HepG2 (cell line): ENCODE results near the gene ASB3. TPM values are rescaled to one million over a fixed set of nuclear protein-coding genes. Genes with fewer than 3 reads are reported as not detected.

Experiments
- ATAC-seq: fragments of 200-7000 bp; cut with Tn5 transposase; 3 replicates; pipeline ENCODE4 v1.9.1; 2020; ENCODE audit warnings: mild to moderate bottlenecking, moderate library complexity
- BruUV-seq: library from RNA; stranded (reverse); fragments of 400-500 nt; replicated peaks from 2 replicates; lab custom pipeline; 2021; lab: Mats Ljungman, UMichigan
- CTCF ChIA-PET: fragments of 300-600 bp; formaldehyde crosslinking; extraction: SDS; loops from one replicate; lab custom pipeline; 2021; ENCODE audit warnings: low total read pairs, inconsistent platforms, low intra/inter-chr PET ratio; lab: Yijun Ruan, JAX
- POLR2A ChIA-PET: fragments of 350-600 bp; sonication (Branson Sonifier 250); formaldehyde crosslinking; loops from one replicate; lab custom pipeline; 2020; ENCODE audit warnings: antibody characterized with exemption, inconsistent platforms; lab: Yijun Ruan, JAX
- DNase-seq: peaks from one replicate; pipeline ENCODE4 v3.0.0-alpha.2; 2015; ENCODE audit warnings: low spot score
- FAIRE-seq: peaks from 3 replicates; lab custom pipeline; 2011; peaks lifted over from hg19 to GRCh38; lab: Jason Lieb, UNC
- H2AFZ ChIP-seq: one replicate; pipeline ENCODE4 v1.6.1; 2011; ENCODE audit warnings: low read length, inconsistent platforms
- H3K27ac ChIP-seq: fragments of 300-600 bp; 3 replicates; pipeline ENCODE4 v1.8.0; 2011; ENCODE audit warnings: mixed run types, mild to moderate bottlenecking, mixed read lengths, low read length, inconsistent platforms; ENCODE audit not compliant: insufficient read depth; ENCODE audit errors: extremely low read length
- H3K27me3 ChIP-seq, 2 experiments: fragments of 200-600 bp in 1 of 2; 2 replicates in 1 of 2; 3 replicates in 1 of 2; pipeline versions ENCODE4 v1.6.0 to v1.8.0; 2011; ENCODE audit warnings: low read length in 2 of 2, mild to moderate bottlenecking in 2 of 2, moderate library complexity in 2 of 2, inconsistent platforms in 1 of 2; ENCODE audit not compliant: insufficient read depth in 2 of 2, control insufficient read depth in 1 of 2
- H3K36me3 ChIP-seq, 2 experiments: fragments of 200-600 bp in 1 of 2; replicated peaks in 1 of 2; 2 replicates in 1 of 2; 3 replicates in 1 of 2; pipeline versions ENCODE4 v1.5.1 to v1.8.0; 2011; ENCODE audit warnings: low read length in 2 of 2, inconsistent platforms in 1 of 2; ENCODE audit not compliant: insufficient read depth in 2 of 2, control insufficient read depth in 1 of 2
- H3K4me1 ChIP-seq: 2 replicates; pipeline ENCODE4 v1.5.1; 2012; ENCODE audit warnings: low read length, inconsistent platforms; ENCODE audit not compliant: insufficient read depth
- H3K4me2 ChIP-seq: 2 replicates; pipeline ENCODE4 v1.6.0; 2011; ENCODE audit warnings: low read depth, low read length, inconsistent platforms
- H3K4me3 ChIP-seq, 3 experiments: fragments of 200-600 bp in 1 of 3; sonication (generic), shearing (Covaris generic) in 1 of 3; replicated peaks in 1 of 3; 2 replicates each; pipeline ENCODE4 v1.5.1; 2011 to 2016; ENCODE audit warnings: low read length in 3 of 3, inconsistent platforms in 2 of 3, low read depth in 2 of 3, mild to moderate bottlenecking in 2 of 3, control low read depth in 1 of 3, mixed read lengths in 1 of 3; ENCODE audit not compliant: insufficient read depth in 1 of 3
- H3K79me2 ChIP-seq: one replicate; pipeline ENCODE4 v1.6.1; 2011; ENCODE audit warnings: low read length, inconsistent platforms; ENCODE audit not compliant: insufficient read depth
- H3K9ac ChIP-seq: 2 replicates; pipeline ENCODE4 v1.6.0; 2011; ENCODE audit warnings: mild to moderate bottlenecking, low read depth, low read length, inconsistent platforms; ENCODE audit not compliant: insufficient read depth
- H3K9me3 ChIP-seq: 2 replicates; pipeline ENCODE4 v1.5.1; 2012; ENCODE audit warnings: mild to moderate bottlenecking, low read length
- H4K20me1 ChIP-seq: 2 replicates; pipeline ENCODE4 v1.6.0; 2011; ENCODE audit warnings: inconsistent platforms, mild to moderate bottlenecking, low read length, moderate library complexity; ENCODE audit not compliant: insufficient read depth
- GATAD2A ChIP-seq: IDR thresholded peaks from 2 replicates; pipeline ENCODE4 v1.6.1; 2016
- HNRNPUL1 ChIP-seq: fragments of 200-400 bp; formaldehyde crosslinking; IDR thresholded peaks from 2 replicates; pipeline ENCODE4 v1.6.1; 2017; ENCODE audit warnings: low read depth, mild to moderate bottlenecking, low read length, moderate library complexity
- NFIC ChIP-seq: IDR thresholded peaks from 2 replicates; pipeline ENCODE4 v1.6.1; 2012; ENCODE audit warnings: mild to moderate bottlenecking, low read length, inconsistent platforms
- NRL ChIP-seq: sonication (generic); formaldehyde crosslinking; IDR thresholded peaks from 2 replicates; pipeline ENCODE4 v1.5.0; 2020; ENCODE audit warnings: missing genetic modification reagents, mild to moderate bottlenecking, moderate library complexity, borderline replicate concordance
- SOX13 ChIP-seq, 3 experiments: fragments of 450-650 bp in 1 of 3; sonication (generic) in 1 of 3; formaldehyde crosslinking in 1 of 3; IDR thresholded peaks in 2 of 3; conservative IDR thresholded peaks in 1 of 3; 2 replicates each; pipeline versions ENCODE4 v1.5.0 to v1.6.1; 2016 to 2020; ENCODE audit warnings: antibody characterized with exemption in 1 of 3, mild to moderate bottlenecking in 1 of 3, missing compliant biosample characterization in 1 of 3, missing genetic modification reagents in 1 of 3, moderate library complexity in 1 of 3
- ZBTB4 ChIP-seq: sonication (generic); formaldehyde crosslinking; IDR thresholded peaks from 2 replicates; pipeline ENCODE4 v1.4.0; 2020; ENCODE audit warnings: missing genetic modification reagents, mild to moderate bottlenecking, borderline replicate concordance
- ZNF530 ChIP-seq: sonication (generic); formaldehyde crosslinking; IDR thresholded peaks from 2 replicates; pipeline ENCODE4 v1.5.0; 2020; ENCODE audit warnings: low read depth, mild to moderate bottlenecking, missing genetic modification reagents
- ZNF674 ChIP-seq: sonication (generic); formaldehyde crosslinking; IDR thresholded peaks from 2 replicates; pipeline ENCODE4 v1.5.0; 2020; ENCODE audit warnings: low read depth, mild to moderate bottlenecking, missing genetic modification reagents
- WGBS: methylation state at CpG from one replicate; pipeline ENCODE4 v1.1.6; 2017; ENCODE audit warnings: low lambda C conversion rate; 5-methylcytosine and 5-hydroxymethylcytosine counted together
- in situ Hi-C: cut with HindIII; loops from 2 replicates; pipeline ENCODE4 v1.10.0; 2017; ENCODE audit warnings: low pct_unique_long_range_greater_than_20kb; ENCODE audit not compliant: extremely low pct_ligation_motif_present
- intact Hi-C: fragments of 100-400 bp; cut with micrococcal nuclease; formaldehyde crosslinking; loops from one replicate; pipeline ENCODE4 v1.10.0; 2022; ENCODE audit not compliant: unreplicated experiment
- polyA plus RNA-seq, 8 experiments: library from polyadenylated mRNA; depleted of rRNA in 3 of 8; stranded (reverse) in 7 of 8; unstranded in 1 of 8; fragments of >200 nt; fragmentation: Illumina TruSeq in 4 of 8; extraction: Trizol in 4 of 8; gene quantifications; 2 replicates each; pipeline versions ENCODE4 v1.2.1 to v1.2.3, GENCODE V29; 2011 to 2016; ENCODE audit warnings: low read depth in 4 of 8, missing spikeins in 1 of 8, mixed read lengths in 1 of 8; ENCODE audit not compliant: insufficient read depth in 1 of 8
- total RNA-seq, 5 experiments: library from RNA; depleted of rRNA; stranded (reverse); fragments of >200 nt; fragmentation: Illumina TruSeq; extraction: Trizol; gene quantifications; 2 replicates each; pipeline ENCODE4 v1.2.3, GENCODE V29; 2016; ENCODE audit warnings: low read depth in 1 of 5

The ASB3 gene
- total and polyA plus RNA-seq, 2 of the 13 experiments (the other 11 are each of a cell fraction or from before 2014, with no cell fraction given): 40.1 to 41.8 TPM

GRCh38 chr2:53756644-53757043, 30.1 kb downstream of the ASB3 start:
- TF ChIP-seq ZBTB4 (no peak), HNRNPUL1 (no peak), SOX13 (IDR thresholded peaks at IDR 0.05) (no peak), SOX13 (CRISPR knock-in tag; conservative IDR thresholded peaks at IDR 0.05 in 1 of 2, IDR thresholded peaks at IDR 0.05 in 1 of 2) (no peak), NFIC (no peak), ZNF674 (CRISPR knock-in tag) (no peak), NRL (CRISPR knock-in tag) (no peak), GATAD2A (CRISPR knock-in tag) (no peak), ZNF530 (CRISPR knock-in tag) (no peak)
- TF ChIP-seq, all 625 proteins: peak for 0
- H3K4me2 ChIP-seq: no peak overlapping the region
- in situ Hi-C loops (no loop called here), intact Hi-C loops (no loop called here)
- DNase-seq (no peak), FAIRE-seq (no peak), ATAC-seq (no peak)
- ChIA-PET POLR2A (no interaction called here), CTCF (no interaction called here)
- H3K9me3 ChIP-seq: no peaks in the 10 kb centered on the region
- BruUV-seq: no TSS peak
- no peaks in the 10 kb centered on the region for H3K4me1 ChIP-seq
- no peak overlapping the region for H3K27ac ChIP-seq
- H4K20me1 ChIP-seq: no peaks in the 10 kb centered on the region
- no peaks in the 10 kb centered on the region for H3K79me2 ChIP-seq
- no peak overlapping the region for H3K4me3 ChIP-seq
- H3K9ac ChIP-seq: no peak overlapping the region
- no peaks in the 10 kb centered on the region for H3K27me3 ChIP-seq
- H3K36me3 ChIP-seq: peaks cover 8 to 21% of the 10 kb centered on the region in 2 experiments
- WGBS: 96% methylated on average over 15 of the region's 15 CpGs
- H2AFZ ChIP-seq: no peak overlapping the region
